GM06990 (cell line): ENCODE measurements around the gene FBXO3.
"Not testable (repeated sequence)": the region's sequence is repeated elsewhere in the genome, so short reads cannot be mapped to it uniquely, and the experiment has no call there.

Source experiments
- DNase-seq: peaks from one replicate; pipeline ENCODE4 v3.0.0-alpha.2; 2011; ENCODE audit not compliant: insufficient read length; ENCODE audit errors: extremely low read depth
- H3K27me3 ChIP-seq: replicated peaks from 2 replicates; pipeline ENCODE4 v1.6.0; 2011; ENCODE audit warnings: low read length; ENCODE audit not compliant: control insufficient read depth, insufficient read depth
- H3K36me3 ChIP-seq: 2 replicates; pipeline ENCODE4 v1.5.1; 2011; ENCODE audit warnings: low read length; ENCODE audit not compliant: control insufficient read depth, insufficient read depth
- H3K4me3 ChIP-seq: replicated peaks from 2 replicates; pipeline ENCODE4 v1.5.1; 2011; ENCODE audit warnings: low read depth, mild to moderate bottlenecking, control low read depth, low read length
- CTCF ChIP-seq: IDR thresholded peaks from 2 replicates; pipeline ENCODE4 v1.5.1; 2011; ENCODE audit warnings: low read length, control low read depth, mild to moderate bottlenecking, inconsistent platforms; ENCODE audit not compliant: insufficient read depth, poor library complexity, severe bottlenecking

Gene FBXO3

GRCh38 chr11:33731723-33732531 lies 42.4 kb downstream of the FBXO3 start:
- Histone ChIP-seq H3K36me3 (no peaks in the 10 kb centered on the region; the same call in none of the 2 replicates), H3K27me3 (no peaks in the 10 kb centered on the region), H3K4me3 (no peak overlapping the region)
- no peak for TF ChIP-seq CTCF
- DNase-seq, result no peak

GRCh38 chr11:33730716-33731115 lies 43.6 kb downstream of the FBXO3 start:
- no peaks in the 10 kb centered on the region; the same call in none of the 2 replicates for H3K36me3 ChIP-seq
- no peak for TF ChIP-seq CTCF
- H3K4me3 ChIP-seq, result no peak overlapping the region
- DNase-seq, result no peak
- H3K27me3 ChIP-seq, result no peaks in the 10 kb centered on the region

GRCh38 chr11:33729072-33729664 lies 45.2 kb downstream of the FBXO3 start:
- not testable (repeated sequence) for DNase-seq, H3K4me3 ChIP-seq, H3K27me3 ChIP-seq

GRCh38 chr11:33727539-33727938 lies 46.8 kb downstream of the FBXO3 start:
- H3K36me3 ChIP-seq, DNase-seq: not testable (repeated sequence)

More at GRCh38 chr11:33729072-33729664, 45.2 kb downstream of the FBXO3 start:
- H3K36me3 ChIP-seq, result not testable (repeated sequence)

GRCh38 chr11:33725496-33725895 lies 48.8 kb downstream of the FBXO3 start:
- H3K36me3 ChIP-seq, result peaks cover 9% of the 10 kb centered on the region
- no peak overlapping the region for H3K4me3 ChIP-seq
- no peaks in the 10 kb centered on the region for H3K27me3 ChIP-seq
- TF ChIP-seq CTCF, result no peak
- no peak for DNase-seq

More at GRCh38 chr11:33727539-33727938, 46.8 kb downstream of the FBXO3 start:
- H3K27me3 ChIP-seq, H3K4me3 ChIP-seq: not testable (repeated sequence)

- Histone ChIP-seq H3K27me3 (no peaks in the 10 kb centered on the region), H3K4me3 (no peak overlapping the region), H3K36me3 (peaks cover 9% of the 10 kb centered on the region)
- no peak for DNase-seq
- TF ChIP-seq CTCF, result no peak
Observed at GRCh38 chr11:33724644-33725035, 49.7 kb downstream of the FBXO3 start.
